Cardiac septum (tissue), 1 donor: Measurements from ENCODE around the gene ARID5B. TPM values are rescaled to one million over a fixed set of nuclear protein-coding genes. Genes with fewer than 3 reads are reported as not detected.

ENCODE experiments used
- DNase-seq: peaks from one replicate; pipeline ENCODE4 v3.0.0-alpha.2; 2020; ENCODE audit warnings: low spot score
- intact Hi-C: fragments of 100-400 bp; cut with DNase I; formaldehyde crosslinking; loops from one replicate; pipeline ENCODE4 v1.14.0; 2022
- total RNA-seq: library from RNA; stranded (reverse); fragmentation: NEBNext Ultra II Directional; extraction: Animal tissue kit (Norgen Biotek cat#: 25700); gene quantifications from one replicate; pipeline ENCODE4 v1.2.1, GENCODE V29; 2021
- donor health status: DM: no; HTN: no; CAD: no.

Gene ARID5B
- total RNA-seq, 1 donor from 2014 or later: 25.2 TPM

DNA sequence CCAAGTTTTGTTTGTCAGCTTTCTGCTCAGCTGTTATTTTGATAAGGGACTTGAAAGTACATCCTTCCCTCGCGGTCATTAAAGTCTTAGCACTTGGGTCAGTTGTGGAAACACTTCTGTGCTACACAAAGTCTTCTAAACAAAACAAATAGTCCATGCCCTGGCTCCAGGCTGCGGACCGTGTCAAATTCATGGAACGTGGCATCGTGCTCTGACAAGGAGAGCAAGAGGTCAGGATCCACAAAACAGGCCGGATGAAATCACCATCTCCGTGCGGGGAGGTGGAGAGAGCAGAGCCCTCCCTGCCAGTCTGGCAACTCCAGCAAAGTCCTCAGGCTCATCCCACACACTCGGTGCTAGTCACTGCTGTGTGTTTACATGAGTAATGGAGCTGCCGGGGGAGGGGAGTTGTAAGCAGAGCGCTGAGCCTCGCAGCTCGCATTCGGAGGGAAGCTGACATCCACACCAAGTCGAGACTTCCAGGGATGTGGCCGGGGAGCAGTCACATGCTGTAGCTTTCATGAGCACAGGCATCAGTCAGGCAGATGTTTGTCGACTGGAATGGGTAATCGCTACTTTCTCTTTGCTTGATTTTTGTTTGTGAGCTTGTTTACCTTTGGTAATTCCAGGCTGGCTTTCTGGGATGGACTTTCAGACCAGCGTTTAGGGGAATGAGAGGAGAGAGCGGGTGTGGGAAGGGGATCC, 147.6 kb downstream of the ARID5B start:
- intact Hi-C loops: loop anchor here (2.0 to 10.0 kb wide), 3 partner anchors 34 to 336 kb away; no protein-coding TSS in a partner anchor
- peak; percentile 92 for DNase-seq

DNA sequence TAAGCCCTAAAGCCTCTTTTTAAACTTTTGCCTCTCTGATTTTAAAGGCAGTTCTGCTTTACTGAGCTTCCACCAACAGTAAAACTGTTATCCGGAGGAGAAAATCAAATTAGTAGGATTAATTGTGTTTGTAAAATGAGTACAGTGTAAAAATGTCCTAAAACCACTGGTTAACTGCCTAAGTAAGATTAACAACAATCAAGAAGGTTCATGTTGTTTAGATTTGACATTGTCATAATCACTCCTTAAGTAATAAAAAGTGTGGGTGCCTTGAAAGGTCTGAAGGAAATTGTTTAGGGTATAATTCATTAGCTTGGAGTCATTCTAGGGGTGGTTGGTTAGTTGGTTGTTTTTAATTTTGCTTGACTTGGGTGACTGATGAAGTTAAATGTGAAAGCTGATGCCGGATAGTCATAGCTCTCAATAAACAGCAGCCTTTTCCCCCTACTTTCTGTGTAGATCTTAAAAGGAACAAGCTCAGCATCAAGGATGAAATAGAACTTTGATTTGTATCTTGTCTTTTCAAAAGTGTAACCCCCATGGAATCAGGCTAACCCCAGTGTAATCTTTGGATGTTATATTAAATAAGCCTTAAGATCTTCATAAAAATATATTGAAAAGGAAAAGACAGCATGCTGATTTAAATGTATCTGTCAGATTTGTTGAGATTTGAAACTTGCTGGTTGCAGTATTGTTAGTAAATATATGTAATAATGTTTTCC, 148.3 kb downstream of the ARID5B start:
- no peak for DNase-seq
- intact Hi-C loops: loop anchor here (2.0 to 10.0 kb wide), 3 partner anchors 33 to 335 kb away; no protein-coding TSS in a partner anchor

- no peak for DNase-seq
- intact Hi-C loops: no loop called here
Observed at GRCh38 chr10:62050346-62050892, 148.9 kb downstream of the ARID5B start.

GRCh38 chr10:62050893-62051433, 149.5 kb downstream of the ARID5B start:
- intact Hi-C loops: no loop called here
- DNase-seq: no peak

GRCh38 chr10:62052276-62052675, 150.8 kb downstream of the ARID5B start:
- DNase-seq: no peak
- intact Hi-C loops: no loop called here

GRCh38 chr10:62053860-62054259, 152.4 kb downstream of the ARID5B start:
- intact Hi-C loops: no loop called here
- DNase-seq: no peak

DNA sequence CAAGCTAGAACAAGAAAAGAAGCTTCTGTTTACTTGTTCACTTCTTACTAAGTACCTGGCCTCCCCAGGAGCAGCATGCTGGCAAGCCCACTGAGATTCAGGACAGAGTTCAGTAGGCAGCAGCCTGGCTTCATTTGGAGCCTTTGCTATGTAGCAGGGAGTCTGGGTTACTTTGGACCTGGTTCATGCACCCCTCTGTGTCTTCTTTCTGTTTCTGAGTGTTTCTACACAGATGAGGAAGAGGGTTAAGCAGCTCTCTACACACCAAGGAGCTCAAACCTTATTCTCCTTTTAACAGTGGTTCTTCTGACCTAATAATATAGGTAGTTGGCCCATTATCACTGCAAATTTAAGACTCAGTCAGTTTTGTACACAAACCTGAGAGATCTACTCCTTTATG, 152.9 kb downstream of the ARID5B start:
- intact Hi-C loops: no loop called here
- DNase-seq: no peak

DNA sequence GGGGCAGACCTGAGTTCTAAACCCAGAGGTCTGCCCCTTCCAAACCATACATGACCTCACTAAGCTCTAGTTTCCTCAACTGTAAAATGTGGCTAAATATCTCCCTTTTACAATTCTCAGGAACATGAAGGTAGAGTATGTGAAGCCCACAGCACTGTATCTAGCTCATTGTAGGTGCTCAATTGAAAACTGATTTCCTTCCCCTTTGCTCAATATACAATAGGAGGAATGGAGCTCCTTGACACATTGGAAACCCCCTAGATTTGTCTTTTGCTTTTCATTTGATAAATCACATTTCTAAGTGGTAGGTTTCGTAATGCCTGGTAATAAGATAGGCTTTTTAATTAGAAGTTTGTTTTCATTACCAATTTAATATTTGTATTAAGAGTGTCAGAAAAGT, 153.3 kb downstream of the ARID5B start:
- intact Hi-C loops: no loop called here
- DNase-seq: no peak

GRCh38 chr10:62056219-62056618, 154.7 kb downstream of the ARID5B start:
- DNase-seq: no peak
- intact Hi-C loops: no loop called here

DNA sequence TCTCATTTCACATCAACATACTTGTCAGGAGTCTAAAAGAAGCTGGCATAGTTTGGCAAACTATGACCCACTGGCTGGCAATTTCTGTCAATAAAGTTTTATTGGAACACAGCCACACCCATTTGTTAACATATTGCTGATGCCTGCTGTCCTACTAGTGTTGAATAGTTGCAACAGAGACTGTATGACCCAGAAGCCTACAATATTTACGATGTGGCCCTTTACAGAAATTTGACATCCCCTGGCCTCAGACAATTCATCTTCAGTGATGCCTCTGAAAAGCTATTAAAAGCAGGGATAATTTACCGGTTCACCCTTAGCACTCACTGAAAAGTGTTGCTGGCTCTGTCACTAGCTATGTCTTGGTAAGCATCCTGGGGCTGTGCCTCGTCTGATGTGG, 155.2 kb downstream of the ARID5B start:
- DNase-seq: no peak
- intact Hi-C loops: no loop called here

- intact Hi-C loops: no loop called here
- no peak for DNase-seq
Observed at GRCh38 chr10:62057359-62057758, 155.9 kb downstream of the ARID5B start.

- intact Hi-C loops: no loop called here
- DNase-seq: no peak
Observed at GRCh38 chr10:62057850-62058249, 156.4 kb downstream of the ARID5B start.

GRCh38 chr10:62058476-62058875, 157.0 kb downstream of the ARID5B start:
- intact Hi-C loops: no loop called here
- DNase-seq: no peak

DNA sequence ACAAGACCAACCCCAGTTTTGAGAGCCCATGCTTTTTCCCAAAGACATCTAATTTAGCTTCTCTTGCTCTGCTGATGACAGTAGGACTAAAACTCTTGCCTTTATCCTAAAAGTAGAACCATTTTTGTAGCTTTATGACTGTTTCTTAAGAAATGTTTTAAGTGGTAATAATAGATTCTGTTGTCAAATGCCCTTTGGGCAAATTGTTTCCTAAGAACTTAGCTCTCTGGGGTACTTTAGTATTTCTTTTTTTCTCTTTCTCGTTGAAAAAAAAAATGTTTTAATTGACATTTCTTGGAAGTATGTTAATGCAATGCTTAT, 157.4 kb downstream of the ARID5B start:
- intact Hi-C loops: no loop called here
- no peak for DNase-seq

- DNase-seq: no peak
- intact Hi-C loops: no loop called here
Observed at GRCh38 chr10:62059217-62059920, 157.9 kb downstream of the ARID5B start.

- DNase-seq: no peak
- intact Hi-C loops: no loop called here
Observed at GRCh38 chr10:62062028-62062427, 160.5 kb downstream of the ARID5B start.

DNA sequence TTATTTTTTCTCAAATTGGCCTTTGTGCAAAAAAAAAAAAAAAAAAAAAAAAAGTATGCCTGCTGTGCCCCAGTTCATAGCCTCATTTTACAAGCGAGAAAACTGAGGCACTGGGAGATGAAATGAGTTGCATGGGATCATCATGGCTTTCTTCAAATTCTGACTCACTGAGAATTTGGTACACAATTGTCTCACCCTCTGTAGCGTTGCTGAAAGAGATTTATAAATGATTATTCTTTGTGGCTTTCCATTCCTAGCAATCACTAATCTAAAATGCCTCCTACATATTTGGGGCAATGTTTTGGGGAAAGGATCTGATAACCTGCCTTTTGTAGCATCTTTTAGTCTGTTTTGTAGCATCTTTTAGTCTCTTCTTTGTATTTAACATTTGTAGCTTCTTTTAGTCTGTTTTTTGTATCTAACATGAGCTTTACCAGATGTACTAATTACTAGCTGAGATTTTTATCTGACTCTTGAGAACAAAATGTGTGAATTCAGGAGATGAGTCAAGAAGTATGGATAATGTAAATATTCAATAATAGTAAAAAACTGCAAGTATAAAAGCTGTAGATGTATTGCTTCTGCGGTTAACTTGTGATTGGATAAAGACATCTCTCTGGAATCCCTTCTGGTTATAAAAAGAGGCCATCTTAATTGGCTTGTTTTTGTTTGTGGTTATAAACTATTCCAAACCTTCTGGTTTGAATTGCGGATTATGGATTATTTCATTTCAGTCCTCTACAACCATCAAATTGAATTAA, 161.4 kb downstream of the ARID5B start:
- intact Hi-C loops: no loop called here

GRCh38 chr10:62063795-62064472, 162.4 kb downstream of the ARID5B start:
- intact Hi-C loops: no loop called here
- no peak for DNase-seq

More for the DNA sequence above, 161.4 kb downstream of the ARID5B start:
- DNase-seq: no peak

DNA sequence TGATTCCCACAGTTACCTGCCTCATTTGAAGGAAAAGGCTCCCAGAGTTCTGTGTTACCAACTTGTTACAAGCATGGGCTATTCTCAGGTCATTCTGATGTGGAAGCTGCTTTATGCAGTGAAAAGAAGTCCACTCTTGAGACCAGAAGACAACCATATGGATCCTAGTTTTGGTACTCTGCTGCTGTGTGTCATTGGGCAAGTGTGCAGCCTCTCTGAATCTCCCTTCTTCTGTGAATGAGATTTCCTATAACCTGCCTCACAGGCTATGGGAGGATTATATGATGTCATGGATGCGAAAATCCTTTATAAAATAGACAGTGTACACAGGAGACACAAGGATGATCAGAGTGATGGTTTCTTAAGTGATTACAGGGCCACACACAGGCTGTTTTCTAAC, 166.1 kb downstream of the ARID5B start:
- intact Hi-C loops: no loop called here

More for the DNA sequence above, 166.1 kb downstream of the ARID5B start:
- DNase-seq: no peak
